ENCODE results near the gene SGPP2. TPM values are rescaled to one million over a fixed set of nuclear protein-coding genes. Genes with fewer than 3 reads are reported as not detected.

The SGPP2 gene
- total RNA-seq, 2 donors from 2014 or later: 54.0 to 96.5 TPM

DNA sequence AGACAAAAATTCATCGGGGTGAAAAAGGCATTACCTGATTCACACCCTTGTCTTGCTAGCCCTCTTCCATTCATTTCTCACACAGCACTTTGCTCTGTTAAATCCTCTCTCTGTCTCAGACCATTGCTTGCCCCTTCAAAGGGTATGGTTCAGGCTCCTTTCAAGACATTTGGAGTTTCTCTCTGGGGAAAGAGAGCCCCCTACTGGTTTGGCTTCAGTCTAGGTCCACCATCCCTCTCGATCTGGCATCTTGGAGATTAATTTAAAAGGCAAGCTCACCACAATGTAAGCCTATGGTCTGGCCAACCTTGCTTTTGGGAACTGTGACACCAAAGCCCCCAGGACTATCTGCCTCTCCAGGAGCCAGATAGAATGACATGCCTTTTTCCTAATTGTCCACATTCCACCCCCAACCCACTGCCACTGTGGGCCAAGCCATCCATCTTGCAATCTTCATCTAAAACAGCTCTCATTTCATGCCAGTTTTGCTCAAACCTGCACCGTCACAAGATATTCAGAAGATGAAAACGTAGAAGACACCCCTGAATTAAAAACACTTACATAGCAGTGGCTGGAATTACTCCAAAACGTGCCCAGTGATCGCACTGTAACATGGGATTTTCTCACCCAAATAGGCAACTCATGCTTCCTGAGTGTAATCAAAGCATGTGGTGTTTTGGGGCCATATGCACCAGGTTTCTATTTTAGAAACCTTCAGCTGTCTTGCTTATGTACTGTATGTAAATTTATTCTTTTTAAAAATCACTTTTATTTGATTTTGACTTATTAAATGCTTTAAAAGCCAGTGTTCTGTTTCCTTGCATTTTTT, 137.7 kb downstream of the SGPP2 start:
- Histone ChIP-seq H3K27me3 (no peaks in the 10 kb centered on the region), H3K4me1 (no peaks in the 10 kb centered on the region), H3K9me3 (no peaks in the 10 kb centered on the region), H3K27ac (no peak overlapping the region), H3K4me3 (no peak overlapping the region), H3K9ac (ENCODE audit: low read depth in 2 of 2, low read length in 2 of 2) (no peak overlapping the region), H3K36me3 (no peaks in the 10 kb centered on the region)
- intact Hi-C loops (cut with DNase I): loop anchor here (5.0 to 10.0 kb wide), 2 partner anchors 245 to 507 kb away; no protein-coding TSS in a partner anchor
- TF ChIP-seq, protein P1, sequence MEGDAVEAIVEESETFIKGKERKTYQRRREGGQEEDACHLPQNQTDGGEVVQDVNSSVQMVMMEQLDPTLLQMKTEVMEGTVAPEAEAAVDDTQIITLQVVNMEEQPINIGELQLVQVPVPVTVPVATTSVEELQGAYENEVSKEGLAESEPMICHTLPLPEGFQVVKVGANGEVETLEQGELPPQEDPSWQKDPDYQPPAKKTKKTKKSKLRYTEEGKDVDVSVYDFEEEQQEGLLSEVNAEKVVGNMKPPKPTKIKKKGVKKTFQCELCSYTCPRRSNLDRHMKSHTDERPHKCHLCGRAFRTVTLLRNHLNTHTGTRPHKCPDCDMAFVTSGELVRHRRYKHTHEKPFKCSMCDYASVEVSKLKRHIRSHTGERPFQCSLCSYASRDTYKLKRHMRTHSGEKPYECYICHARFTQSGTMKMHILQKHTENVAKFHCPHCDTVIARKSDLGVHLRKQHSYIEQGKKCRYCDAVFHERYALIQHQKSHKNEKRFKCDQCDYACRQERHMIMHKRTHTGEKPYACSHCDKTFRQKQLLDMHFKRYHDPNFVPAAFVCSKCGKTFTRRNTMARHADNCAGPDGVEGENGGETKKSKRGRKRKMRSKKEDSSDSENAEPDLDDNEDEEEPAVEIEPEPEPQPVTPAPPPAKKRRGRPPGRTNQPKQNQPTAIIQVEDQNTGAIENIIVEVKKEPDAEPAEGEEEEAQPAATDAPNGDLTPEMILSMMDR (IDR thresholded peaks at IDR 0.05): peak; percentile 58
- peak; percentile 67 for DNase-seq

DNA sequence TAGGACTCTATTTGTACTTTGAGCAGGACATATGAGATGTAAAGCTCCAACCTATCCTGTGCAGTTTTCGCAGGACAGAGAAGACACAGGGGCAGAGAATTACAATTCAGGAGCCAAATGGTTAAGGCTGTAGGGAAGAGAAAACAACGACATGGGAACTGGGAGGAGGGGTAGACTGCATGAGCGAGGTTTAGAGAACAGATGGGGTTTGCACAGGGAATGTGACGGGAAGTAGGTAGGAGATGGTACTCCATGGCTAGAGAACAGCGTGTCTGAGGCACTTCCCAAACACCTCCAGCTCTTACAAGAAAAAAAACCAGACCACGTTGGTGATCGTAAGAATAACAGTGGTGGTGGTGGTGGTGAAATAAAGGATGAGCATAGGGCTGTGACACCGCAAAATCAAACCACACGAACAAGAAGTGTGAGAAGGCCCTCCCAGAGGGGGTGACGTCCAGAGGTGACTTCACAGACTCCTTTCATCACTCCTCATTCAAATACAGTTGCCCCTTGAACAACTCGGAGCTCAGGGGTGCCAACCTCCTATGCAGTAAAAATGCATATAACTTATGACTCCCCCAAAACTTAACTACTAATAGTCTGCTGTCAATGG, 138.9 kb downstream of the SGPP2 start:
- H3K36me3 ChIP-seq: no peaks in the 10 kb centered on the region
- H3K9me3 ChIP-seq: no peaks in the 10 kb centered on the region
- H3K4me1 ChIP-seq: no peaks in the 10 kb centered on the region
- no peak overlapping the region for H3K27ac ChIP-seq
- H3K4me3 ChIP-seq: no peak overlapping the region
- H3K27me3 ChIP-seq: no peaks in the 10 kb centered on the region
- TF ChIP-seq, protein P1 (IDR thresholded peaks at IDR 0.05): no peak
- no peak overlapping the region for H3K9ac ChIP-seq (ENCODE audit: low read depth in 2 of 2, low read length in 2 of 2)
- no peak for DNase-seq
- intact Hi-C loops (cut with DNase I): loop anchor here (5.0 to 10.0 kb wide), 2 partner anchors 246 to 508 kb away; no protein-coding TSS in a partner anchor

DNA sequence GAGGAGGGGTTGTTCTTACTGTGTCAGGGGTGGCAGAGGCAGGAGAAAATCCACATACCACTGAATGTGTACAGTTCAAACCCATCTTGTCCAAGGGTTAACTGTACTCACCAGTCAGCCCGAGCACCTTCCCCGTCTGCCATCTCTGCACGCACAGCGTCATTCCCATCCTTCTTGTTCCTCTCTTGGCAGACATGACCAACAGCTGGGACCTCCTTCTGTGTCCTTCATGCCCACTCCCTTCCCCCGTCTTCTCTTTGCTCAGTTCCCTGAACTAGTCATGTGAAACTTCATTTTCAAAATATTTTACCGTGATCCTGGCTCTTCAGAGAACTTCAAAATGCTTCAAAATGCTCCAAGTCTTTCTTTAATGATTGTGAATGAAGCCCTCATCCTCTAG, 139.6 kb downstream of the SGPP2 start:
- H3K4me3 ChIP-seq: no peak overlapping the region
- no peaks in the 10 kb centered on the region for H3K9me3 ChIP-seq
- TF ChIP-seq, protein P1 (IDR thresholded peaks at IDR 0.05): no peak
- no peak for DNase-seq
- no peaks in the 10 kb centered on the region for H3K4me1 ChIP-seq
- no peaks in the 10 kb centered on the region for H3K36me3 ChIP-seq
- H3K9ac ChIP-seq (ENCODE audit: low read depth in 2 of 2, low read length in 2 of 2): no peak overlapping the region
- no peak overlapping the region for H3K27ac ChIP-seq
- intact Hi-C loops (cut with DNase I): loop anchor here (5.0 to 10.0 kb wide), 2 partner anchors 247 to 509 kb away; no protein-coding TSS in a partner anchor
- no peaks in the 10 kb centered on the region for H3K27me3 ChIP-seq

DNA sequence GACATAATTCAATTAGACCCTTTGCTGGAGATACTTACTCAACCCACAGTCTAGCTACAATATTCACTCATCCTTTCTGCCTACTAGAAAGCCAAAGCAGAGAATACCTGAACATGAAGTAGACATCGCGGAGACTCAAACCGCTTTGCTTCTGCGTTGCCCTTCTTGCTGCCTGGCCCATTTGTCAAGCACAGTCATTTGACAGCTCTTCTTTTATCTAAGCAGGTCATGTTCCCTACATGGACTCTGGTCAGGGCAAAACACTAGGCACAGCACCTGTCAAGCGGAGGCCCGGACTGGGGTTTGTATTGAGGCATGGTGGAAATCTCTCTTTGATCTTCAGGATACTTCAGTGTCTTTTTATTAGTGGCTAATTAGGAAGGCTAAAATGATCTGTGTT, 141.9 kb downstream of the SGPP2 start:
- Histone ChIP-seq H3K36me3 (no peaks in the 10 kb centered on the region), H3K4me1 (no peaks in the 10 kb centered on the region), H3K4me3 (no peak overlapping the region), H3K27ac (no peak overlapping the region), H3K9me3 (no peaks in the 10 kb centered on the region), H3K9ac (ENCODE audit: low read depth in 2 of 2, low read length in 2 of 2) (no peak overlapping the region), H3K27me3 (no peaks in the 10 kb centered on the region)
- no peak for DNase-seq
- TF ChIP-seq, protein P1 (IDR thresholded peaks at IDR 0.05): no peak
- intact Hi-C loops (cut with DNase I): loop anchor here (10.0 kb wide), 1 partner anchor 511 kb away; no protein-coding TSS in a partner anchor

DNA sequence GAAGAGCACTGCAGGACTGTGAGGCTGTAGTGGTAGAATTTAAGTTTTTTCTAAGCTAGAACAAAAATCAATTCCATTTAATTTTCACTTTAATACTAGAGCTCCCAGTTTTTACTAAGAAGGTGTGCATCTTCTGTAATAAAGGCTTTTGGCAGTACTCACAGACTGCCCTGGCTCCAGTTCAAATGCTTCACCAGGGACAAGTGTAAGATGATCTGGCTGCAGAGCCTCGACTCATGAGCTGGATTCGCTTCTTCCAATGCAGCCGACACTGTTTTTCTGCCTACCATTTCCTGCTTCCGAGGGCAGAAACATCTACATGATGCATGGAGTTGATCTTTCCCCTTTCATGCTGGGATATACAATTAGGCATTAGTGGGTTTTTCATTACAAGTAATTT, 144.5 kb downstream of the SGPP2 start:
- Histone ChIP-seq H3K4me1 (no peaks in the 10 kb centered on the region), H3K27me3 (no peaks in the 10 kb centered on the region), H3K9me3 (no peaks in the 10 kb centered on the region), H3K27ac (no peak overlapping the region), H3K4me3 (no peak overlapping the region), H3K36me3 (no peaks in the 10 kb centered on the region), H3K9ac (ENCODE audit: low read depth in 2 of 2, low read length in 2 of 2) (no peak overlapping the region)
- no peak for DNase-seq
- TF ChIP-seq, protein P1 (IDR thresholded peaks at IDR 0.05): no peak
- intact Hi-C loops (cut with DNase I): loop anchor here (10.0 kb wide), 1 partner anchor 514 kb away; no protein-coding TSS in a partner anchor
